Nephron progenitor cell (in vitro differentiated cells): ENCODE measurements around the gene CAMSAP2.

Experiments
- DNase-seq: peaks from one replicate; pipeline ENCODE4 v3.0.0; 2021
- H3K27ac Mint-ChIP-seq: 2 replicates; pipeline ENCODE4 v1.8.0; 2021; ENCODE audit warnings: mild to moderate bottlenecking, moderate library complexity, mixed read lengths
- H3K27me3 Mint-ChIP-seq: 2 replicates; pipeline ENCODE4 v1.8.0; 2021; ENCODE audit warnings: mild to moderate bottlenecking, low read depth, mixed read lengths; ENCODE audit not compliant: poor library complexity
- H3K36me3 Mint-ChIP-seq: 2 replicates; pipeline ENCODE4 v1.8.0; 2021; ENCODE audit warnings: low read depth, mixed read lengths
- H3K4me1 Mint-ChIP-seq: 2 replicates; pipeline ENCODE4 v1.8.0; 2021; ENCODE audit warnings: mixed read lengths
- H3K4me3 Mint-ChIP-seq: 2 replicates; pipeline ENCODE4 v1.8.0; 2021; ENCODE audit warnings: mild to moderate bottlenecking, moderate library complexity, mixed read lengths
- H3K9me3 Mint-ChIP-seq: 2 replicates; pipeline ENCODE4 v1.8.0; 2021; ENCODE audit warnings: mild to moderate bottlenecking, moderate library complexity, mixed read lengths
- CTCF ChIP-seq: fragments of 200-600 bp; sonication (generic); IDR thresholded peaks from 2 replicates; pipeline ENCODE4 v1.5.0; 2021; ENCODE audit warnings: antibody characterized with exemption

The CAMSAP2 gene

DNA sequence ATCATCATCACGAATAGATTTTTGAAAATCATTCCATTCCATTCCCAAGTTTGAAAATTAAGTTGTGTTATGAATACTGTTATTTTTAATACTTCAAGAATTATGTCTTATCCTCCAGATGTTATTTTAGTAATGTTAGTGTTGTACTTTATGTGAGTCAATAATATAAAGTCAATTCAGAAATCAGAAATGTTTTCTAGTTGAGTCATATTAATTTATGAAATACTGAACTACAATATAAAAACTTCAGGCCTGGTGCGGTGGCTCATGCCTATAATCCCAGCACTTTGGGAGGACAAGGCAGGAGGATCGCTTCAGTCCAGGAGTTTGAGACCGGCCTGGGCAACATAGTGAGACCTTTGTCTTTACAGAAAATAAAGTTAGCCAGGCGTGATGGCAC is 95.7 kb downstream of the CAMSAP2 start:
- DNase-seq: no peak
- Mint-ChIP-seq H3K27ac (no peak overlapping the region), H3K4me1 (no peaks in the 10 kb centered on the region), H3K4me3 (no peak overlapping the region), H3K9me3 (peaks cover 25% of the 10 kb centered on the region), H3K27me3 (no peaks in the 10 kb centered on the region), H3K36me3 (peaks cover 49% of the 10 kb centered on the region)
- TF ChIP-seq CTCF: no peak

- peaks cover 3% of the 10 kb centered on the region for H3K27me3 Mint-ChIP-seq
- peaks cover 61% of the 10 kb centered on the region for H3K36me3 Mint-ChIP-seq
- no peak for TF ChIP-seq CTCF
Observed at GRCh38 chr1:200836213-200836612, 97.5 kb downstream of the CAMSAP2 start.

DNA sequence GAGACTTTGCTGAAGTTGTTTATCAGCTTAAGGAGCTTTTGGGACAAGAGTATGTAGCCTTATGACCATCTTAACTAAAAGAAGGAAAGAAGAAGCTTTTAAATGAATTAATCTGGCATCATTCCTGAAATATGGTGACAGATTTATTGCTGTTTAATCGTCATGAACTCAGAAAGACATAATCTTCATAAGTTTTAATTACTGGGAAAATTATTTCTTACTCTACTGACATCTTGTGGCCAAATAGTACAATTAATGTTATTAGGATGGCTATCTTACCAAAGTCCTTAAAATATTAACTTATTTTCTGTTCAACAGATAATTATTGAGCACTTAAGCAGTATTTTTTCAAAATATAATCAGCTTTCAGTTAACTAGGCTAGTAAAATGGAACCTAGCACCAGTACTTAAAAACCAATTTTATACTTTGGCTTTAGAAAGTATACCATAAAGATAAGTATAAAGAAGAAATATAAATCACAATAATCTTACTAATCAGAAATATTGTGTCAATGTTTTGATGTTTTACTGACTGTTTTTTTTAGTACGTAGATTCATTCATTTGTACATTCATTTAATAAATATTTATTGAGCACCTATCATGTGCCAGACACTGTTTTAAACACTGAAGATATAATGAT is 99.4 kb downstream of the CAMSAP2 start:
- Mint-ChIP-seq H3K36me3 (peaks cover 79% of the 10 kb centered on the region), H3K9me3 (peaks cover 25% of the 10 kb centered on the region), H3K4me3 (no peak overlapping the region), H3K27ac (no peak overlapping the region), H3K27me3 (peaks cover 3% of the 10 kb centered on the region), H3K4me1 (no peaks in the 10 kb centered on the region)
- no peak for DNase-seq
- TF ChIP-seq CTCF: peak; percentile 32

More at GRCh38 chr1:200836213-200836612, 97.5 kb downstream of the CAMSAP2 start:
- Mint-ChIP-seq H3K4me3 (no peak overlapping the region), H3K9me3 (peaks cover 25% of the 10 kb centered on the region), H3K4me1 (no peaks in the 10 kb centered on the region), H3K27ac (no peak overlapping the region)
- DNase-seq: no peak

DNA sequence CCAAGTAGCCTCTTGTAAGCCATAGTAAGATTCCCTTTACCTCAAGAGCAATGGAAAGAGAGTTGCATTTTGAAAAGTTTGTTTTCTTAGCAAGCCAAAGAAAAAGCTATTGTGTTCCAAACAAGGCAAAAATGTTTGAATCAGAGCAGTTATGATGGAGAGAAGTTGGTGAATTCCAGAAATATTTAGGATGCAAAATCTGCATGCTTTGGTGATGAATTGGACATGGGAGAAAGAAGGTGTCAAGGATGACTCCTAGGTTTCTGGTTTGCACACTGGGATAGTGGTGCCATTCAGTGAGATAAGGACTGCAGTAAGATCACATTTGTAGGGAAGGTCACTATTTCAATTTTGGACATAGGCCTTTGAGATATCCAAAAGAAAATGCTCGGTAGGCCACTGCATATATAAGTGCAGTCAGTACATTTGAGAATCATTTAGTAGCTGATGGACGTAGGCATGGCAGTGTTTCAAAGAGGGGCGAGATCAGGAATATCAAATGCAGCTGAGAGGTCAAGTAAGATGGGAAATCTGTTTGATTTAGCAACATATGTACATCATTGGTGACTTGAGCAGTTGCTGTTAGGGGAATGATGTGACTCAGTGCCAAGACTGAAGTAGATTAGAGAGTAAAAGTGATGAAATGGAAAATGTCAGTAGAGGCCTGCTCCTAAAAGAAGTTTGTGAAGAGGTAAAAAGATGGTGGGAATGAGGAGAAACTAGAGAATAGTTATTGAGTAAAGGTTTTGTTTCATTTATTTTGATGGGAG is 100.2 kb downstream of the CAMSAP2 start:
- Mint-ChIP-seq H3K27me3 (peaks cover 3% of the 10 kb centered on the region), H3K9me3 (peaks cover 25% of the 10 kb centered on the region), H3K4me1 (no peaks in the 10 kb centered on the region), H3K4me3 (no peak overlapping the region), H3K27ac (no peak overlapping the region), H3K36me3 (peaks cover 86% of the 10 kb centered on the region)
- TF ChIP-seq CTCF: no peak
- DNase-seq: no peak

- H3K4me3 Mint-ChIP-seq: no peak overlapping the region
- no peak overlapping the region for H3K27ac Mint-ChIP-seq
- no peaks in the 10 kb centered on the region for H3K4me1 Mint-ChIP-seq
- no peak for TF ChIP-seq CTCF
- DNase-seq: no peak
- no peaks in the 10 kb centered on the region for H3K9me3 Mint-ChIP-seq
- no peaks in the 10 kb centered on the region for H3K27me3 Mint-ChIP-seq
- H3K36me3 Mint-ChIP-seq: peaks cover 76% of the 10 kb centered on the region
Observed at GRCh38 chr1:200845360-200845759, 106.7 kb downstream of the CAMSAP2 start.

GRCh38 chr1:200846398-200846797 is 107.7 kb downstream of the CAMSAP2 start:
- Mint-ChIP-seq H3K9me3 (no peaks in the 10 kb centered on the region), H3K27ac (no peak overlapping the region), H3K4me1 (no peaks in the 10 kb centered on the region), H3K4me3 (no peak overlapping the region), H3K27me3 (no peaks in the 10 kb centered on the region), H3K36me3 (peaks cover 79% of the 10 kb centered on the region)
- TF ChIP-seq CTCF: no peak
- no peak for DNase-seq
